BLaER1 (cell line): ENCODE results near the gene ZNF407.

Experiments
- H3K27ac ChIP-seq: shearing (Covaris generic); formaldehyde crosslinking; 2 replicates; pipeline ENCODE4 v1.8.1; 2022
- H3K27me3 ChIP-seq: shearing (Covaris generic); formaldehyde crosslinking; 2 replicates; pipeline ENCODE4 v1.8.1; 2022
- H3K36me3 ChIP-seq: shearing (Covaris generic); formaldehyde crosslinking; 2 replicates; pipeline ENCODE4 v1.8.1; 2022
- H3K4me1 ChIP-seq: shearing (Covaris generic); formaldehyde crosslinking; 2 replicates; pipeline ENCODE4 v1.8.1; 2022
- H3K4me2 ChIP-seq: shearing (Covaris generic); formaldehyde crosslinking; 2 replicates; pipeline ENCODE4 v1.8.1; 2022
- H3K4me3 ChIP-seq: shearing (Covaris generic); formaldehyde crosslinking; 2 replicates; pipeline ENCODE4 v1.8.1; 2022
- H3K9ac ChIP-seq: shearing (Covaris generic); formaldehyde crosslinking; 2 replicates; pipeline ENCODE4 v1.8.1; 2022
- H3K9me3 ChIP-seq: shearing (Covaris generic); formaldehyde crosslinking; 2 replicates; pipeline ENCODE4 v1.8.1; 2022
- H4K20me1 ChIP-seq: shearing (Covaris generic); formaldehyde crosslinking; 2 replicates; pipeline ENCODE4 v1.8.1; 2022
- Cebpa-rat ChIP-seq: shearing (Covaris generic); IDR thresholded peaks from 2 replicates; pipeline ENCODE4 v1.8.1; 2022

ZNF407 gene

GRCh38 chr18:74982946-74983635 is 385.4 kb downstream of the ZNF407 start:
- Histone ChIP-seq H4K20me1 (no peaks in the 10 kb centered on the region), H3K9me3 (no peaks in the 10 kb centered on the region), H3K4me3 (no peak overlapping the region), H3K4me2 (no peak overlapping the region), H3K27ac (no peak overlapping the region), H3K27me3 (no peaks in the 10 kb centered on the region), H3K36me3 (peaks cover 8% of the 10 kb centered on the region; the same call in 1 of the 2 replicates), H3K9ac (no peak overlapping the region), H3K4me1 (no peaks in the 10 kb centered on the region)
- no peak for TF ChIP-seq Cebpa-rat

- TF ChIP-seq Cebpa-rat = no peak
- Histone ChIP-seq H3K27ac (no peak overlapping the region), H3K36me3 (no peaks in the 10 kb centered on the region), H3K4me2 (no peak overlapping the region), H3K4me1 (no peaks in the 10 kb centered on the region), H3K9ac (no peak overlapping the region), H4K20me1 (no peaks in the 10 kb centered on the region), H3K27me3 (no peaks in the 10 kb centered on the region), H3K4me3 (no peak overlapping the region), H3K9me3 (no peaks in the 10 kb centered on the region)
Measured at GRCh38 chr18:74989134-74989533, 391.5 kb downstream of the ZNF407 start.

- H3K4me1 ChIP-seq = peaks cover 5% of the 10 kb centered on the region; the same call in 1 of the 2 replicates
- H3K27ac ChIP-seq = no peak overlapping the region
- H3K4me2 ChIP-seq = no peak overlapping the region
- no peak overlapping the region for H3K4me3 ChIP-seq
- TF ChIP-seq Cebpa-rat = no peak
- no peak overlapping the region for H3K9ac ChIP-seq
- no peaks in the 10 kb centered on the region for H3K9me3 ChIP-seq
- H3K27me3 ChIP-seq = no peaks in the 10 kb centered on the region
- H3K36me3 ChIP-seq = no peaks in the 10 kb centered on the region
- no peaks in the 10 kb centered on the region for H4K20me1 ChIP-seq
Measured at GRCh38 chr18:74990563-74991081, 393.0 kb downstream of the ZNF407 start.

- Histone ChIP-seq H3K9me3 (no peaks in the 10 kb centered on the region), H3K4me1 (peaks cover 5% of the 10 kb centered on the region; the same call in 1 of the 2 replicates), H3K4me2 (no peak overlapping the region), H3K27ac (no peak overlapping the region), H4K20me1 (no peaks in the 10 kb centered on the region), H3K9ac (no peak overlapping the region), H3K4me3 (no peak overlapping the region), H3K27me3 (no peaks in the 10 kb centered on the region), H3K36me3 (no peaks in the 10 kb centered on the region)
- TF ChIP-seq Cebpa-rat = no peak
Measured at GRCh38 chr18:74994502-74995418, 397.1 kb downstream of the ZNF407 start.

DNA sequence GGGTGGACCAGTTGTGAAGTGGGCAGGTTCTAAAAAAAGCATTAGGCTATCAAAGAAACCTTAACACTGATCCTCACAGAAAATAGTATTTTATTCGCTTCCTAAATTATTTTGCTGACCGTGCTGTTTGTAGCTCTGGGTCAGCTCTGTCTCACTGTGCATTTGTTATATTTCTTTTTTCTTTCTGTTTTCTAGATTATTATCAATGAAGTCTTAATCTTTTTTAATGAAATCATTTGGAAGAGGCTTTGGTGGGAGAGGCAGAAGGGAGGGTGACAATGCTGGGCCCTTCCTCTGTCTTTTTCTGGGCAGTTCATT is 397.7 kb downstream of the ZNF407 start:
- no peaks in the 10 kb centered on the region for H4K20me1 ChIP-seq
- H3K4me1 ChIP-seq = peaks cover 5% of the 10 kb centered on the region; the same call in 1 of the 2 replicates
- H3K4me2 ChIP-seq = no peak overlapping the region
- H3K27me3 ChIP-seq = no peaks in the 10 kb centered on the region
- no peak overlapping the region for H3K9ac ChIP-seq
- H3K4me3 ChIP-seq = no peak overlapping the region
- H3K9me3 ChIP-seq = no peaks in the 10 kb centered on the region
- H3K27ac ChIP-seq = no peak overlapping the region
- TF ChIP-seq Cebpa-rat = no peak
- H3K36me3 ChIP-seq = no peaks in the 10 kb centered on the region

- no peak for TF ChIP-seq Cebpa-rat
- Histone ChIP-seq H3K9me3 (no peaks in the 10 kb centered on the region), H3K4me3 (no peak overlapping the region), H3K4me1 (peaks cover 5% of the 10 kb centered on the region; the same call in 1 of the 2 replicates), H4K20me1 (no peaks in the 10 kb centered on the region), H3K36me3 (no peaks in the 10 kb centered on the region), H3K27ac (no peak overlapping the region), H3K27me3 (no peaks in the 10 kb centered on the region), H3K9ac (no peak overlapping the region), H3K4me2 (no peak overlapping the region)
Measured at GRCh38 chr18:74996055-74996454, 398.4 kb downstream of the ZNF407 start.

GRCh38 chr18:74996996-74997395 is 399.3 kb downstream of the ZNF407 start:
- no peak overlapping the region for H3K4me2 ChIP-seq
- H3K36me3 ChIP-seq = no peaks in the 10 kb centered on the region
- no peaks in the 10 kb centered on the region for H3K27me3 ChIP-seq
- no peak for TF ChIP-seq Cebpa-rat
- no peak overlapping the region for H3K9ac ChIP-seq
- H4K20me1 ChIP-seq = no peaks in the 10 kb centered on the region
- H3K4me3 ChIP-seq = no peak overlapping the region
- H3K4me1 ChIP-seq = peaks cover 8% of the 10 kb centered on the region
- H3K9me3 ChIP-seq = no peaks in the 10 kb centered on the region
- no peak overlapping the region for H3K27ac ChIP-seq

DNA sequence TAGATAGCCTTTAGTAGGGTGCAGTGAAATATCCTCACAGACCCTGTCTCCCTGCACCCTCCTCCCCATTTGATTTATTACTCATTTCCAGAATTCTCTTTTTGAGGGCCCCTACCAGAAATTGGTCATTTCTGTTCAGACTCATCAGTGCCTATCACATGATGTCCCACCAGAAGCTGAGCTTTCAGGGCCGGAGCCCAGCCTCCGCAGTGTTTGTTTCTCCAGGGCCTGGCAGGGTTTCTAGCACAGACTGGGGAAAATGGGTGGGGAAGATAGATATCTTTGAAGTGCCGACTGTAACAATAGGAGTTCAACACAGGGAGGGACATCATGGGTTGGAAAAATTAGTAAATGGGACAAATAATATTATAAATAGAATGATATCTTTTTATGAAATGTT is 403.2 kb downstream of the ZNF407 start:
- H3K27ac ChIP-seq = no peak overlapping the region
- no peaks in the 10 kb centered on the region for H4K20me1 ChIP-seq
- H3K9me3 ChIP-seq = no peaks in the 10 kb centered on the region
- no peaks in the 10 kb centered on the region for H3K27me3 ChIP-seq
- H3K36me3 ChIP-seq = no peaks in the 10 kb centered on the region
- H3K9ac ChIP-seq = no peak overlapping the region
- no peak overlapping the region for H3K4me3 ChIP-seq
- H3K4me1 ChIP-seq = peaks cover 13% of the 10 kb centered on the region
- no peak overlapping the region for H3K4me2 ChIP-seq
- no peak for TF ChIP-seq Cebpa-rat

- no peaks in the 10 kb centered on the region for H4K20me1 ChIP-seq
- TF ChIP-seq Cebpa-rat = no peak
- no peak overlapping the region for H3K27ac ChIP-seq
Measured at GRCh38 chr18:75003039-75003438, 405.4 kb downstream of the ZNF407 start.

More at GRCh38 chr18:75003039-75003438, 405.4 kb downstream of the ZNF407 start:
- H3K4me3 ChIP-seq = no peak overlapping the region
- no peaks in the 10 kb centered on the region for H3K27me3 ChIP-seq
- no peak overlapping the region for H3K4me2 ChIP-seq
- H3K9ac ChIP-seq = no peak overlapping the region
- peaks cover 13% of the 10 kb centered on the region for H3K4me1 ChIP-seq
- H3K36me3 ChIP-seq = no peaks in the 10 kb centered on the region
- no peaks in the 10 kb centered on the region for H3K9me3 ChIP-seq
